ENCODE results near the gene TRAF4.

TRAF4 gene

GRCh38 chr17:28744972-28745785, 1.4 kb downstream of the TRAF4 start:
- DNase-seq: peak; percentile 87
- peak overlapping the region; percentile 91 for H3K9ac ChIP-seq (ENCODE audit: low read length)
- H3K79me1 ChIP-seq (ENCODE audit: low read length): peaks cover 23% of the 10 kb centered on the region
- peaks cover 26% of the 10 kb centered on the region for H3K36me3 ChIP-seq (ENCODE audit: control insufficient read depth, insufficient read depth, low read length)
- peak overlapping the region; percentile 4 for H2BK120ac ChIP-seq (ENCODE audit: low read depth, low read length)
- H2AK5ac ChIP-seq (ENCODE audit: low read length): peak overlapping the region; percentile 4
- H3K4me2 ChIP-seq (ENCODE audit: low read length): peak overlapping the region; percentile 70
- H4K5ac ChIP-seq (ENCODE audit: low read length): no peak overlapping the region
- H4K8ac ChIP-seq (ENCODE audit: low read depth, low read length): no peak overlapping the region
- peak overlapping the region; percentile 83 for H3K27ac ChIP-seq (ENCODE audit: low read depth, low read length)
- H3K27me3 ChIP-seq (ENCODE audit: insufficient read depth, low read length, poor library complexity): no peaks in the 10 kb centered on the region
- H3K18ac ChIP-seq (ENCODE audit: low read length): peak overlapping the region; percentile 98
- H3K4me1 ChIP-seq (ENCODE audit: control insufficient read depth, low read depth, low read length): peaks cover 11% of the 10 kb centered on the region
- peaks cover 39% of the 10 kb centered on the region for H3K79me2 ChIP-seq (ENCODE audit: control insufficient read depth, insufficient read depth, low read length)
- H3K23ac ChIP-seq (ENCODE audit: low read length): peak overlapping the region; percentile 54
- H2BK15ac ChIP-seq (replicated peaks; ENCODE audit: low read depth): no peak overlapping the region
- peak overlapping the region; percentile 25 for H3K4ac ChIP-seq (ENCODE audit: low read depth, low read length)
- peak overlapping the region; percentile 94 for H3K56ac ChIP-seq (ENCODE audit: low read length)
- peak overlapping the region; percentile 64 for H2BK5ac ChIP-seq (ENCODE audit: low read length)
- WGBS (ENCODE audit: extremely low coverage, insufficient coverage, low lambda C conversion rate): no CpG with 5 or more reads among the region's 31 CpGs
- peak overlapping the region; percentile 41 for H3K4me3 ChIP-seq (ENCODE audit: low read length)

GRCh38 chr17:28745786-28746411, 2.1 kb downstream of the TRAF4 start:
- Histone ChIP-seq H2BK120ac (ENCODE audit: low read depth, low read length) (no peak overlapping the region), H3K56ac (ENCODE audit: low read length) (peak overlapping the region; percentile 94), H3K4ac (ENCODE audit: low read depth, low read length) (no peak overlapping the region), H3K36me3 (ENCODE audit: control insufficient read depth, insufficient read depth, low read length) (peaks cover 34% of the 10 kb centered on the region), H3K79me1 (ENCODE audit: low read length) (peaks cover 29% of the 10 kb centered on the region), H3K27me3 (ENCODE audit: insufficient read depth, low read length, poor library complexity) (no peaks in the 10 kb centered on the region), H2BK15ac (replicated peaks; ENCODE audit: low read depth) (no peak overlapping the region), H2BK5ac (ENCODE audit: low read length) (peak overlapping the region; percentile 64), H4K5ac (ENCODE audit: low read length) (no peak overlapping the region), H3K27ac (ENCODE audit: low read depth, low read length) (peak overlapping the region; percentile 83), H3K4me3 (ENCODE audit: low read length) (peak overlapping the region; percentile 41), H3K4me2 (ENCODE audit: low read length) (peak overlapping the region; percentile 70), H3K4me1 (ENCODE audit: control insufficient read depth, low read depth, low read length) (peaks cover 11% of the 10 kb centered on the region), H3K23ac (ENCODE audit: low read length) (peak overlapping the region; percentile 31), H3K18ac (ENCODE audit: low read length) (no peak overlapping the region), H4K8ac (ENCODE audit: low read depth, low read length) (no peak overlapping the region), H3K79me2 (ENCODE audit: control insufficient read depth, insufficient read depth, low read length) (peaks cover 40% of the 10 kb centered on the region), H3K9ac (ENCODE audit: low read length) (peak overlapping the region; percentile 91), H2AK5ac (ENCODE audit: low read length) (peak overlapping the region; percentile 75)
- no CpG with 5 or more reads among the region's 4 CpGs for WGBS (ENCODE audit: extremely low coverage, insufficient coverage, low lambda C conversion rate)
- peak; percentile 83 for DNase-seq

- DNase-seq: peak; percentile 62
- Histone ChIP-seq H3K27me3 (ENCODE audit: insufficient read depth, low read length, poor library complexity) (no peaks in the 10 kb centered on the region), H3K79me2 (ENCODE audit: control insufficient read depth, insufficient read depth, low read length) (peaks cover 40% of the 10 kb centered on the region), H3K27ac (ENCODE audit: low read depth, low read length) (peak overlapping the region; percentile 18), H3K9ac (ENCODE audit: low read length) (peak overlapping the region; percentile 91), H3K4me1 (ENCODE audit: control insufficient read depth, low read depth, low read length) (peaks cover 11% of the 10 kb centered on the region), H3K4me3 (ENCODE audit: low read length) (no peak overlapping the region), H3K18ac (ENCODE audit: low read length) (no peak overlapping the region), H2BK5ac (ENCODE audit: low read length) (no peak overlapping the region), H3K4ac (ENCODE audit: low read depth, low read length) (no peak overlapping the region), H2BK15ac (replicated peaks; ENCODE audit: low read depth) (no peak overlapping the region), H3K36me3 (ENCODE audit: control insufficient read depth, insufficient read depth, low read length) (peaks cover 36% of the 10 kb centered on the region), H2BK120ac (ENCODE audit: low read depth, low read length) (no peak overlapping the region), H4K8ac (ENCODE audit: low read depth, low read length) (no peak overlapping the region), H3K23ac (ENCODE audit: low read length) (no peak overlapping the region), H4K5ac (ENCODE audit: low read length) (no peak overlapping the region), H3K79me1 (ENCODE audit: low read length) (peaks cover 30% of the 10 kb centered on the region), H2AK5ac (ENCODE audit: low read length) (no peak overlapping the region), H3K56ac (ENCODE audit: low read length) (peak overlapping the region; percentile 94), H3K4me2 (ENCODE audit: low read length) (peak overlapping the region; percentile 70)
- no CpG with 5 or more reads among the region's 5 CpGs for WGBS (ENCODE audit: extremely low coverage, insufficient coverage, low lambda C conversion rate)
Measured at GRCh38 chr17:28746611-28747050, 2.8 kb downstream of the TRAF4 start.

GRCh38 chr17:28747051-28747691, 3.4 kb downstream of the TRAF4 start:
- H3K36me3 ChIP-seq (ENCODE audit: control insufficient read depth, insufficient read depth, low read length): peaks cover 37% of the 10 kb centered on the region

GRCh38 chr17:28747801-28748750, 4.3 kb downstream of the TRAF4 start:
- Histone ChIP-seq H2BK120ac (ENCODE audit: low read depth, low read length) (no peak overlapping the region), H4K8ac (ENCODE audit: low read depth, low read length) (no peak overlapping the region), H3K27me3 (ENCODE audit: insufficient read depth, low read length, poor library complexity) (no peaks in the 10 kb centered on the region), H2BK5ac (ENCODE audit: low read length) (no peak overlapping the region), H2AK5ac (ENCODE audit: low read length) (no peak overlapping the region), H3K79me2 (ENCODE audit: control insufficient read depth, insufficient read depth, low read length) (peaks cover 40% of the 10 kb centered on the region), H3K23ac (ENCODE audit: low read length) (no peak overlapping the region), H3K4me3 (ENCODE audit: low read length) (no peak overlapping the region), H4K5ac (ENCODE audit: low read length) (no peak overlapping the region), H3K56ac (ENCODE audit: low read length) (peak overlapping the region; percentile 34), H3K4ac (ENCODE audit: low read depth, low read length) (no peak overlapping the region), H3K27ac (ENCODE audit: low read depth, low read length) (peak overlapping the region; percentile 3), H3K18ac (ENCODE audit: low read length) (no peak overlapping the region), H3K9ac (ENCODE audit: low read length) (no peak overlapping the region), H3K4me1 (ENCODE audit: control insufficient read depth, low read depth, low read length) (peaks cover 11% of the 10 kb centered on the region), H3K36me3 (ENCODE audit: control insufficient read depth, insufficient read depth, low read length) (peaks cover 40% of the 10 kb centered on the region), H2BK15ac (replicated peaks; ENCODE audit: low read depth) (no peak overlapping the region), H3K79me1 (ENCODE audit: low read length) (peaks cover 30% of the 10 kb centered on the region), H3K4me2 (ENCODE audit: low read length) (no peak overlapping the region)
- WGBS (ENCODE audit: extremely low coverage, insufficient coverage, low lambda C conversion rate): no CpG with 5 or more reads among the region's 18 CpGs
- no peak for DNase-seq

More at GRCh38 chr17:28747051-28747691, 3.4 kb downstream of the TRAF4 start:
- Histone ChIP-seq H3K4ac (ENCODE audit: low read depth, low read length) (no peak overlapping the region), H3K23ac (ENCODE audit: low read length) (no peak overlapping the region), H3K79me2 (ENCODE audit: control insufficient read depth, insufficient read depth, low read length) (peaks cover 40% of the 10 kb centered on the region), H3K27ac (ENCODE audit: low read depth, low read length) (peak overlapping the region; percentile 18), H3K79me1 (ENCODE audit: low read length) (peaks cover 30% of the 10 kb centered on the region), H2BK5ac (ENCODE audit: low read length) (no peak overlapping the region), H2BK15ac (replicated peaks; ENCODE audit: low read depth) (no peak overlapping the region), H4K8ac (ENCODE audit: low read depth, low read length) (no peak overlapping the region), H2AK5ac (ENCODE audit: low read length) (no peak overlapping the region), H3K4me2 (ENCODE audit: low read length) (peak overlapping the region; percentile 19), H3K56ac (ENCODE audit: low read length) (peak overlapping the region; percentile 94), H3K4me3 (ENCODE audit: low read length) (no peak overlapping the region), H3K9ac (ENCODE audit: low read length) (peak overlapping the region; percentile 91), H3K27me3 (ENCODE audit: insufficient read depth, low read length, poor library complexity) (no peaks in the 10 kb centered on the region), H3K4me1 (ENCODE audit: control insufficient read depth, low read depth, low read length) (peaks cover 11% of the 10 kb centered on the region), H2BK120ac (ENCODE audit: low read depth, low read length) (no peak overlapping the region), H4K5ac (ENCODE audit: low read length) (no peak overlapping the region), H3K18ac (ENCODE audit: low read length) (no peak overlapping the region)
- DNase-seq: peak; percentile 78
- no CpG with 5 or more reads among the region's 7 CpGs for WGBS (ENCODE audit: extremely low coverage, insufficient coverage, low lambda C conversion rate)
